Measurements from ENCODE around the gene FBLN2.

DNA sequence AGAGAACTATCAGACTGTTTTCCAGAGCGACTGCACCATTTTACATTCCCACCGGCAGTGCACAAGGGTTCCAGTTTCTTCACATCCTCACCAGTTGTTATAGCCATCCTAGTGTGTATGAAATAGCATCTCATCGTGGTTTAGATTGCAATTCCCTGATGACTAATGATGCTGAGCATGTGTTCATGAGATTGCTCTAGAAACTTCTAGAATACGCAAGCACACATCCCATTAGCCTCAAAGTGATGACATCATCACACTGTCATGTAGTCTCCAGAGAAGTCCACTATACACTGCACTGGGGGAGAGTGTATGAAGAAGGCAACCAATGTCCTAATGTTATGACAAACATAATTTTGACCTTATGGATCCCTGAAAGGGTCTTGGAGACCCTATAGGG lies 30.1 kb downstream of the FBLN2 start:
- TF ChIP-seq, protein P1, sequence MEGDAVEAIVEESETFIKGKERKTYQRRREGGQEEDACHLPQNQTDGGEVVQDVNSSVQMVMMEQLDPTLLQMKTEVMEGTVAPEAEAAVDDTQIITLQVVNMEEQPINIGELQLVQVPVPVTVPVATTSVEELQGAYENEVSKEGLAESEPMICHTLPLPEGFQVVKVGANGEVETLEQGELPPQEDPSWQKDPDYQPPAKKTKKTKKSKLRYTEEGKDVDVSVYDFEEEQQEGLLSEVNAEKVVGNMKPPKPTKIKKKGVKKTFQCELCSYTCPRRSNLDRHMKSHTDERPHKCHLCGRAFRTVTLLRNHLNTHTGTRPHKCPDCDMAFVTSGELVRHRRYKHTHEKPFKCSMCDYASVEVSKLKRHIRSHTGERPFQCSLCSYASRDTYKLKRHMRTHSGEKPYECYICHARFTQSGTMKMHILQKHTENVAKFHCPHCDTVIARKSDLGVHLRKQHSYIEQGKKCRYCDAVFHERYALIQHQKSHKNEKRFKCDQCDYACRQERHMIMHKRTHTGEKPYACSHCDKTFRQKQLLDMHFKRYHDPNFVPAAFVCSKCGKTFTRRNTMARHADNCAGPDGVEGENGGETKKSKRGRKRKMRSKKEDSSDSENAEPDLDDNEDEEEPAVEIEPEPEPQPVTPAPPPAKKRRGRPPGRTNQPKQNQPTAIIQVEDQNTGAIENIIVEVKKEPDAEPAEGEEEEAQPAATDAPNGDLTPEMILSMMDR (IDR thresholded peaks at IDR 0.05), result no peak
- TF ChIP-seq POLR2A (IDR thresholded peaks at IDR 0.05), result no peak

All from Peyer's patch (tissue), 4 donors.